Astrocyte (in vitro differentiated cells and primary cell): ENCODE measurements around the gene MXRA7.

Experiments used
- EZH2 ChIP-seq: IDR thresholded peaks from 2 replicates; pipeline ENCODE4 v1.6.1; 2012; ENCODE audit warnings: mild to moderate bottlenecking, low read length, inconsistent platforms; ENCODE audit not compliant: insufficient read depth
- TF ChIP-seq, protein P1 (sequence below): IDR thresholded peaks from 2 replicates; pipeline ENCODE4 v1.5.1; 2011; ENCODE audit warnings: low read depth, mild to moderate bottlenecking, inconsistent platforms, low read length, moderate library complexity; ENCODE audit not compliant: insufficient read depth

DNA sequence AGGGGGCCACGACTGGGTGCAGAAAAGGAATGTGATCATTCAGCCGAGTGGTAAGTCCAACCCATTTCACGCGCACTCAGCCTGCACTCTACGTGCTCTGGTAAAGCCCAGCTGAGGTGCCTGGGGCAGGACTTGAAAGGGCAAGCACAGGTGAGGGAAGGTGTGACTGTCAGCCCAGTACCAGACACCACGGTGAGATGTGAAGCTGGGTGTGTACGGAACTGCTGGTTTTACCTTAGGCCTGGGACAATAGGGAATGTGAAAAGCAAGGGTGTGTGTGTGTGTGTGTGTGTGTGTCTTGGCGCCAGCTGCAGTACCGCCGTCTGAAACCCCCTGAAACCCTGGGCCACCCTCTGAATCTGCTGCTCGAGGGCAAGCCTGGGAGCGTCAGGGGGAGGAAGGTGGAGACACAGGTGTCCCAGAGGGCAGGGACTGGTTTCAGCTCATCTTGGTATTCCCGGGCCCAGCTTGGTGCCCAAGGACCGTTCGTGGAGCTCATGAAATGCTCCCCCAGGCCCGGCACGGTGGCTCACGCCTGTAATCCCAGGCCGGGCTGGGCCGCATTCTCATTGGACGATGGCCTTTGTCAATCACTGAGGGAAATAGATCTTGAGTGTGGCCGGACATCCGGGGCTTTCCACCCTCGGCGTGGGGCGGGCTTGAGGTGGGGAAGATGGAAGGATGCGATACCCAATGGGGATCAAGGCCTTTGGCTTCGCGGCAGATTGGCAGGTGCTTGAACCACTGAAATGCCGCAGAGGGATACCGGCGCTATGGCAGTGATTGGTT is 39.4 kb downstream of the MXRA7 start:
- TF ChIP-seq, protein P1, sequence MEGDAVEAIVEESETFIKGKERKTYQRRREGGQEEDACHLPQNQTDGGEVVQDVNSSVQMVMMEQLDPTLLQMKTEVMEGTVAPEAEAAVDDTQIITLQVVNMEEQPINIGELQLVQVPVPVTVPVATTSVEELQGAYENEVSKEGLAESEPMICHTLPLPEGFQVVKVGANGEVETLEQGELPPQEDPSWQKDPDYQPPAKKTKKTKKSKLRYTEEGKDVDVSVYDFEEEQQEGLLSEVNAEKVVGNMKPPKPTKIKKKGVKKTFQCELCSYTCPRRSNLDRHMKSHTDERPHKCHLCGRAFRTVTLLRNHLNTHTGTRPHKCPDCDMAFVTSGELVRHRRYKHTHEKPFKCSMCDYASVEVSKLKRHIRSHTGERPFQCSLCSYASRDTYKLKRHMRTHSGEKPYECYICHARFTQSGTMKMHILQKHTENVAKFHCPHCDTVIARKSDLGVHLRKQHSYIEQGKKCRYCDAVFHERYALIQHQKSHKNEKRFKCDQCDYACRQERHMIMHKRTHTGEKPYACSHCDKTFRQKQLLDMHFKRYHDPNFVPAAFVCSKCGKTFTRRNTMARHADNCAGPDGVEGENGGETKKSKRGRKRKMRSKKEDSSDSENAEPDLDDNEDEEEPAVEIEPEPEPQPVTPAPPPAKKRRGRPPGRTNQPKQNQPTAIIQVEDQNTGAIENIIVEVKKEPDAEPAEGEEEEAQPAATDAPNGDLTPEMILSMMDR = no peak
- no peak for TF ChIP-seq EZH2
